T-cell (primary cell): Measurements from ENCODE around the gene DBH. TPM values are rescaled to one million over a fixed set of nuclear protein-coding genes. Genes with fewer than 3 reads are reported as not detected.

Source experiments
- ATAC-seq, 4 experiments: fragments of 200-7000 bp in 3 of 4; fragments of 150-1000 bp in 1 of 4; cut with Tn5 transposase; replicated peaks in 1 of 4; 1 replicate in 3 of 4; 2 replicates in 1 of 4; pipeline ENCODE4 v1.10.0; 2021; ENCODE audit warnings: moderate library complexity in 3 of 4, mild to moderate bottlenecking in 2 of 4, moderate number of reproducible peaks in 1 of 4
- CTCF ChIA-PET, 2 donors: fragments of 300-600 bp; sonication (Branson Sonifier 250); formaldehyde crosslinking; loops; one replicate each; lab custom pipeline; 2022; ENCODE audit warnings: antibody characterized with exemption in 2 of 2; lab: Charles Lee
- POLR2A ChIA-PET, 2 donors: fragments of 300-600 bp; sonication (Branson Sonifier 250); formaldehyde crosslinking; loops; one replicate each; lab custom pipeline; 2022; ENCODE audit warnings: antibody characterized with exemption in 2 of 2; lab: Charles Lee
- DNase-seq, 35 experiments: peaks; one replicate each; pipeline versions ENCODE4 v3.0.0 to v3.0.0-alpha.2; 2013 to 2023
- H3K27ac ChIP-seq: one replicate; pipeline ENCODE4 v1.5.1; 2013; ENCODE audit warnings: low read length
- H3K27me3 ChIP-seq, 2 experiments: replicated peaks in 1 of 2; 1 replicate in 1 of 2; 2 replicates in 1 of 2; pipeline versions ENCODE4 v1.6.1 to v1.7.0; 2013; ENCODE audit warnings: low read length in 1 of 2, mixed read lengths in 1 of 2; ENCODE audit not compliant: control insufficient read depth in 2 of 2, insufficient read depth in 2 of 2; ENCODE audit errors: extremely low read depth in 1 of 2
- H3K36me3 ChIP-seq, 2 donors: 1 replicate in 1 of 2; 2 replicates in 1 of 2; pipeline versions ENCODE4 v1.6.1 to v1.7.0; 2013; ENCODE audit warnings: low read length in 1 of 2; ENCODE audit not compliant: control insufficient read depth in 2 of 2, insufficient read depth in 1 of 2; ENCODE audit errors: extremely low read depth in 1 of 2
- H3K4me1 ChIP-seq, 2 experiments: 1 replicate in 1 of 2; 2 replicates in 1 of 2; pipeline versions ENCODE4 v1.6.1 to v1.7.0; 2013; ENCODE audit warnings: low read length in 2 of 2, mixed read lengths in 1 of 2; ENCODE audit not compliant: insufficient read depth in 2 of 2, control insufficient read depth in 1 of 2; ENCODE audit errors: extremely low read depth in 1 of 2
- H3K4me3 ChIP-seq, 2 donors: 1 replicate in 1 of 2; 2 replicates in 1 of 2; pipeline versions ENCODE4 v1.5.1 to v1.7.0; 2013; ENCODE audit warnings: mild to moderate bottlenecking in 2 of 2, low read length in 1 of 2, moderate library complexity in 1 of 2; ENCODE audit not compliant: control insufficient read depth in 1 of 2; ENCODE audit errors: extremely low read depth in 1 of 2
- H3K9me3 ChIP-seq: 2 replicates; pipeline ENCODE4 v1.7.0; 2013
- H3K27ac Mint-ChIP-seq, 2 donors: one replicate each; pipeline ENCODE4 v1.8.0; 2020 to 2021; ENCODE audit warnings: mild to moderate bottlenecking in 2 of 2, mixed read lengths in 2 of 2
- H3K27me3 Mint-ChIP-seq, 2 donors: one replicate each; pipeline ENCODE4 v1.8.0; 2021 to 2022; ENCODE audit warnings: mixed read lengths in 2 of 2
- H3K36me3 Mint-ChIP-seq: one replicate; pipeline ENCODE4 v1.8.0; 2021; ENCODE audit warnings: mixed read lengths
- H3K4me1 Mint-ChIP-seq, 3 donors: one replicate each; pipeline ENCODE4 v1.8.0; 2020 to 2022; ENCODE audit warnings: mixed read lengths in 3 of 3, mild to moderate bottlenecking in 1 of 3
- H3K4me3 Mint-ChIP-seq, 3 donors: one replicate each; pipeline ENCODE4 v1.8.0; 2020 to 2022; ENCODE audit warnings: mild to moderate bottlenecking in 3 of 3, mixed read lengths in 3 of 3, moderate library complexity in 3 of 3
- H3K9me3 Mint-ChIP-seq, 3 donors: one replicate each; pipeline ENCODE4 v1.8.0; 2020 to 2022; ENCODE audit warnings: mixed read lengths in 3 of 3
- WGBS: methylation state at CpG from one replicate; pipeline ENCODE4 v1.1.5; 2013; ENCODE audit warnings: missing lambda C conversion rate; ENCODE audit not compliant: insufficient coverage; 5-methylcytosine and 5-hydroxymethylcytosine counted together
- total RNA-seq, 35 experiments: library from RNA in 6 of 35; stranded (reverse) in 6 of 35; fragments of 120-200 nt in 1 of 35; gene quantifications; one replicate each; pipeline versions ENCODE4 v1.2.1 to v1.2.4 and lab custom pipeline; 2013 to 2026

The DBH gene
- total RNA-seq, 5 donors from 2014 or later (not counting 1 experiment from before 2014, with no cell fraction given): 0.26 to 0.82 (median 0.32) TPM

- POLR2A ChIA-PET: no interaction called here
- H3K4me1 Mint-ChIP-seq: peaks cover 21 to 28% (median 22%) of the 10 kb centered on the region in 3 donors
- H3K27me3 Mint-ChIP-seq: peaks cover 15 to 20% of the 10 kb centered on the region in 2 donors
- no peak overlapping the region for H3K27ac Mint-ChIP-seq
- H3K4me3 Mint-ChIP-seq: no peak overlapping the region
- no peaks in the 10 kb centered on the region for H3K36me3 Mint-ChIP-seq
- ATAC-seq (no peak), DNase-seq (no peak)
- Histone ChIP-seq H3K9me3 (no peaks in the 10 kb centered on the region), H3K36me3 (no peaks in the 10 kb centered on the region), H3K27ac (no peak overlapping the region), H3K4me1 (peaks cover 16% of the 10 kb centered on the region in 2 experiments), H3K27me3 (peaks cover 0 to 26% of the 10 kb centered on the region in 2 experiments), H3K4me3 (no peak overlapping the region)
- no peaks in the 10 kb centered on the region for H3K9me3 Mint-ChIP-seq
- WGBS: 76% methylated on average over 13 of the region's 13 CpGs
- CTCF ChIA-PET: no interaction called here
These were observed 20.5 kb upstream of the DBH start for GRCh38 chr9:133615606-133616188.

- Histone ChIP-seq H3K27me3 (peaks cover 0 to 26% of the 10 kb centered on the region in 2 experiments), H3K9me3 (no peaks in the 10 kb centered on the region), H3K27ac (no peak overlapping the region), H3K36me3 (no peaks in the 10 kb centered on the region), H3K4me3 (no peak overlapping the region), H3K4me1 (peaks cover 22 to 27% of the 10 kb centered on the region in 2 experiments)
- Mint-ChIP-seq H3K4me1 (peaks cover 30 to 39% (median 32%) of the 10 kb centered on the region in 3 donors), H3K36me3 (no peaks in the 10 kb centered on the region), H3K4me3 (no peak overlapping the region), H3K9me3 (no peaks in the 10 kb centered on the region), H3K27ac (no peak overlapping the region), H3K27me3 (peaks cover 4 to 14% of the 10 kb centered on the region in 2 donors)
- no peak for ATAC-seq
- CTCF ChIA-PET: no interaction called here
- no peak for DNase-seq
- WGBS: 89% methylated on average over 11 of the region's 13 CpGs
- POLR2A ChIA-PET: no interaction called here
These were observed 19.3 kb upstream of the DBH start for GRCh38 chr9:133616643-133617405.

GRCh38 chr9:133618726-133619125 is 17.4 kb upstream of the DBH start:
- Histone ChIP-seq H3K4me1 (peaks cover 36 to 37% of the 10 kb centered on the region in 2 experiments), H3K27me3 (peaks cover 0 to 24% of the 10 kb centered on the region in 2 experiments), H3K4me3 (no peak overlapping the region), H3K36me3 (no peaks in the 10 kb centered on the region), H3K9me3 (no peaks in the 10 kb centered on the region), H3K27ac (no peak overlapping the region)
- no peak overlapping the region for H3K4me3 Mint-ChIP-seq
- H3K27ac Mint-ChIP-seq: no peak overlapping the region
- peaks cover 0 to 5% of the 10 kb centered on the region in 2 donors for H3K27me3 Mint-ChIP-seq
- DNase-seq (no peak), ATAC-seq (no peak)
- H3K36me3 Mint-ChIP-seq: no peaks in the 10 kb centered on the region
- H3K4me1 Mint-ChIP-seq: peaks cover 39 to 53% (median 43%) of the 10 kb centered on the region in 3 donors
- no peaks in the 10 kb centered on the region for H3K9me3 Mint-ChIP-seq
- POLR2A ChIA-PET: no interaction called here
- 75% methylated on average over 7 of the region's 10 CpGs for WGBS
- CTCF ChIA-PET: no interaction called here

- ChIA-PET POLR2A (no interaction called here), CTCF (no interaction called here)
- WGBS: 4% methylated on average over 4 of the region's 8 CpGs
- Mint-ChIP-seq H3K4me3 (peak overlapping the region; percentile 5 to 56 (median 40)), H3K36me3 (no peaks in the 10 kb centered on the region), H3K9me3 (no peaks in the 10 kb centered on the region), H3K27me3 (peaks cover 2 to 5% of the 10 kb centered on the region in 2 donors), H3K27ac (peak overlapping the region in 1 of 2 donors; percentile 36), H3K4me1 (peaks cover 39 to 53% (median 43%) of the 10 kb centered on the region in 3 donors)
- H3K27me3 ChIP-seq: peaks cover 0 to 20% of the 10 kb centered on the region in 2 experiments
- H3K4me3 ChIP-seq: no peak overlapping the region
- ATAC-seq (peak; percentile 94 to 98 (median 96)), DNase-seq (peak; percentile 17 to 78 (median 48))
- no peaks in the 10 kb centered on the region for H3K36me3 ChIP-seq
- no peaks in the 10 kb centered on the region for H3K9me3 ChIP-seq
- no peak overlapping the region for H3K27ac ChIP-seq
- H3K4me1 ChIP-seq: peaks cover 36 to 37% of the 10 kb centered on the region in 2 experiments
These were observed 16.4 kb upstream of the DBH start for GRCh38 chr9:133619791-133620190.

- no peak overlapping the region for H3K4me3 ChIP-seq
- H3K27me3 Mint-ChIP-seq: peaks cover 3 to 4% of the 10 kb centered on the region in 2 donors
- H3K36me3 Mint-ChIP-seq: no peaks in the 10 kb centered on the region
- POLR2A ChIA-PET: no interaction called here
- H3K4me1 Mint-ChIP-seq: peaks cover 39 to 53% (median 43%) of the 10 kb centered on the region in 3 donors
- no peak overlapping the region for H3K27ac ChIP-seq
- H3K36me3 ChIP-seq: no peaks in the 10 kb centered on the region
- peaks cover 10 to 14% (median 10%) of the 10 kb centered on the region in 3 donors for H3K9me3 Mint-ChIP-seq
- CTCF ChIA-PET: no interaction called here
- peaks cover 36 to 37% of the 10 kb centered on the region in 2 experiments for H3K4me1 ChIP-seq
- ATAC-seq: no peak
- H3K27me3 ChIP-seq: peaks cover 0 to 13% of the 10 kb centered on the region in 2 experiments
- peak overlapping the region in 1 of 2 donors; percentile 71 for H3K27ac Mint-ChIP-seq
- H3K4me3 Mint-ChIP-seq: peak overlapping the region in 1 of 3 donors; percentile 30
- WGBS: 82% methylated on average over 11 of the region's 11 CpGs
- H3K9me3 ChIP-seq: no peaks in the 10 kb centered on the region
- no peak for DNase-seq
These were observed 14.4 kb upstream of the DBH start for GRCh38 chr9:133621725-133622267.

GRCh38 chr9:133622555-133622954 is 13.6 kb upstream of the DBH start:
- no peak overlapping the region for H3K27ac Mint-ChIP-seq
- Histone ChIP-seq H3K27ac (no peak overlapping the region), H3K36me3 (no peaks in the 10 kb centered on the region), H3K27me3 (peaks cover 0 to 6% of the 10 kb centered on the region in 2 experiments), H3K4me3 (no peak overlapping the region), H3K9me3 (no peaks in the 10 kb centered on the region), H3K4me1 (peaks cover 36 to 37% of the 10 kb centered on the region in 2 experiments)
- peaks cover 10 to 20% (median 12%) of the 10 kb centered on the region in 3 donors for H3K9me3 Mint-ChIP-seq
- H3K4me3 Mint-ChIP-seq: peak overlapping the region in 1 of 3 donors; percentile 30
- 92% methylated on average over 2 of the region's 5 CpGs for WGBS
- peaks cover 1 to 4% of the 10 kb centered on the region in 2 donors for H3K27me3 Mint-ChIP-seq
- ChIA-PET POLR2A (no interaction called here), CTCF (no interaction called here)
- no peaks in the 10 kb centered on the region for H3K36me3 Mint-ChIP-seq
- ATAC-seq (no peak), DNase-seq (no peak)
- H3K4me1 Mint-ChIP-seq: peaks cover 39 to 53% (median 43%) of the 10 kb centered on the region in 3 donors
